CD1c-positive myeloid dendritic cell (primary cell): ENCODE results near the gene USP50.
"Not testable (repeated sequence)": the region's sequence is repeated elsewhere in the genome, so short reads cannot be mapped to it uniquely, and the experiment has no call there.

Experiments
- DNase-seq: peaks from one replicate; pipeline ENCODE4 v3.0.0-alpha.2; 2016; ENCODE audit errors: extremely low spot score

USP50 gene

DNA sequence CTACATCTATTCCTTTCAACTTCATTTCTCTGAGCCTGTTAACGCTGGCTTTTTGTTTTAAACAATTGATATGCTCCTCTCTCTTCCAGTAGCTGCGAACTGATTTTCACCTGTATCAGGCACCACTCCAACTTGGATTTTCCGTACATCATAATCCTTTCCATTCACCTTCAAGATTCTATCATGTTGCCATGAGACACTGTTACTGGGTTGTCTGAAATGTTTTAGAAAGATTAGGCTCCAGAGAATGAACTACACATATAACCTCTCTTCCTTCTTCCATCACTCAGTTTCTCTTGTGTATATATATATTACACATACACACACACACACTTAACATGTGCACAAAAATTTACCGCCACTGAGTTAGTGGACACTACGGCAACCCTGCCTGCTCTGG is at the start of gene USP50:
USP50 (minus strand) TSS at position 101 of the 400 bp plus-strand sequence. CDS start 141 bp downstream, outside the sequence.
- no peak for DNase-seq

DNA sequence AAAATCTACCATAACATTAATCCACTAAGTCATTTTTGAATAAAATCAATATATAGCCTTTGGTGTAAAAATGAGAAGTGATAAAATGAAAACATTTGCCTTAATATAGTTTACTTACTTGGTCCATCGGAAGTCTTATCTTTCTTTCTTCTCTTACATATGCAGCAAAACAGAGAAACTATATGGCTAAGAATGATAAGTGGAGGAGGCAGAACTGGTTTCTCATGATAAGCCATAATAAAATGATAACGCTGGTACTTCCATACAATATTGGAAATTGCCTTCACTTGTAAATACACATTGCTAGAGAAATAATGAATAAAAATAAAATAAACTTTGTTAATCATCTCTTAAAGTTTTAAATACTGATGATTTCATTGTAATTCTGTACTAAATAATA is 47.8 kb upstream of the USP50 start:
- DNase-seq: no peak

DNA sequence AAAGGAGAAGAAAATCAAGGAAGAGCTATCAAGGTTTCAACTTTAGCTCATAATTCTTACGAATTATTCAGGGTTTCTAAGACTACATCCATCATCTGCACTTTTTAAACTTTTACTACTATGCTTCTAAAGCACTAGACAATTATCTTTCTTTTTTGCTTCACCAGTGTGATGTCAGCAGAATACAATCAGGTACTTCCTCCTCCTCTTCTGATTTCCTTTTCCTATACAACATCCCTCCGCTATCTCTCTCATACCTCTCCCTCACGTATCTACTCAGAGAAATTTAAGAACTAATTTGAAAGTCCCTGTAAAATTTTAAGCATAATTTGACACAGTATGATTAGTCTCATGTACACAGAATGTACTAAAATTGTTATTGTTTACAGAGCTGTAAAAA is 47.3 kb upstream of the USP50 start:
- DNase-seq: no peak

DNA sequence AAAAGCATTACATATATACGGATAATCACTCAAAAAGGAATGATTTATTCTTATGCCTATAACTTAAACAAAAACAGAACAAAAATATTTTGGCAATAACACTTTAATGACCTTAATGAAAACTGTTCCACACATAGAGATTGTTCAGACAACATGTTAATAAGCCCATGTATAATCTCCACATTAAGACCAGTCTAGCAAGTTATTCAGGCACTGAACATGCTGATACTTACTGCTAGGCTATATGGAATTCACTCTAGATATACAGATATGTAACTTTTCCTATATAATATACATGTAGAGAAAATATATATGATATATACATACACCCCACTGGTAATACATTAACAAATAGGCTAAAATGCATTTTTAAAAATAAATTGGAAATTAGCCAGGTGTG is 43.8 kb upstream of the USP50 start:
- no peak for DNase-seq

DNA sequence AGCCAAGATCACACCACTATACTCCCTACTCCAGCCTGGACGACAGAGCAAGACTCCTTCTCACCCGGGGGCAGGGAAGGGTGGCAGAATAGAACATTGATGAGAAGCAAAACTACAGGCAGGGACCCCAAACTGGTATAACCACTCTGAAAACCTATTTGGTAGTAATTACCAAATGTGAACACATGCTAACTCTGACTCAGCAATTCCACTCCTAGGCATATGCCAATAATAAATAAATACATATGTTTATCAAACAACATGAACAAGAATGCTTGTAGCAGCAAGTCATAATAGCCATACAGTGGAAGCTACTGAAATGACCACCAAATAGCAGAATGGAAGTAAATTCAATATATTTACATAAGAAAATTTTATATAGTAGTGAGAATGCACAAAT is 31.0 kb upstream of the USP50 start:
- no peak for DNase-seq

DNA sequence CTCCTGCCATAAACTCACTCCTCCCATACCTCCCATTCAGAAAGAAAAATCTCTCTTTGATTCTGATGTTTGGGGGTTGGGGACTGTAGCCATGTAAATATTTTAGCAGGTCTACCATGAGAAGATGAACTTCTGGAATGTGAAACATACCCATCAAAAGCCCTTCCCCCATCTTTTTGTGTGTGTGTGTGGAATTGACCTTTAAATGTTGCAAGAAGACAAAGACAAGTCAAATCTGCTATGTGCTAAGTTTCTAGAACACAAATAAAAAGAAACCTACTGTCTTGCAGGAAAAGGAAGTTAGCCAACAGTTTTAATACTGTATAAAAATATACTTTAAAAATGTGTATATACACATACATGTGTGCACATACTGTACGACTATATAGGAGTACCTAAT is 29.7 kb upstream of the USP50 start:
- peak; percentile 8 for DNase-seq

DNA sequence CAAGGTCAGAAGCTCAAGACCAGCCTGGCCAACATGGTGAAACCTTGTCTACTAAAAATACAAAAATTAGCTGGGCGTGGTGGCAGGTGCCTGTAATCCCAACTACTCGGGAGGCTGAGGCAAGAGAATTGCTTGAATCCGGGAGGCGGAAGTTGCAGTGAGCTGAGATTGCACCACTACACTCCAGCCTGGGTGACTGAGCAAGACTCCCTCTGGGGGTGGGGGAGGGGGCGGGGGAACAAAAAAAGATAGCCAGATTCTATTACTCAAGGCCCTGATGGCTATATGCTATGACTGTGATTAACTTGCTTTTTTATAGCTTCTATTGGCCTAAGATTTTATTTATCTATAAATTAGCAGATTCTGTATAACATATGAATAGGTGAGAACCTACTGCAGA is 27.4 kb upstream of the USP50 start:
- DNase-seq: peak; percentile 45

DNA sequence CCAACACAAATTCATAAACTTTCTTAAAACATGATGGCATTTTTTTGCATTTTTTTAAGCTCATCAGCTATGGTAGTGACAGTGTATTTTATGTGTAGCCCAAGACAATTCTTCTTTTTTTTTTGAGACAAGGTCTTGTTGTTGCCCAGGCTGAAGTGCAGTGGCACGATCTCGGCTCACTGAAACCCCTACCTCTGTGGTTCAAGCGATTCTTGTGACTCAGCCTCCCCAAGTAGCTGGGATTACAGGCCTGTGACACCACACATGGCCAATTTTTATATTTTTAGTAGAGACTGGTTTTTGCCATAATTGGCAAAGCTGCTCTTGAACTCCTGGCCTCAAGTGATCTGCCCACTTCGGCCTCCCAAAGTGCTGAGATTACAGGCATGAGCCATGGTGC is 17.3 kb upstream of the USP50 start:
- no peak for DNase-seq

DNA sequence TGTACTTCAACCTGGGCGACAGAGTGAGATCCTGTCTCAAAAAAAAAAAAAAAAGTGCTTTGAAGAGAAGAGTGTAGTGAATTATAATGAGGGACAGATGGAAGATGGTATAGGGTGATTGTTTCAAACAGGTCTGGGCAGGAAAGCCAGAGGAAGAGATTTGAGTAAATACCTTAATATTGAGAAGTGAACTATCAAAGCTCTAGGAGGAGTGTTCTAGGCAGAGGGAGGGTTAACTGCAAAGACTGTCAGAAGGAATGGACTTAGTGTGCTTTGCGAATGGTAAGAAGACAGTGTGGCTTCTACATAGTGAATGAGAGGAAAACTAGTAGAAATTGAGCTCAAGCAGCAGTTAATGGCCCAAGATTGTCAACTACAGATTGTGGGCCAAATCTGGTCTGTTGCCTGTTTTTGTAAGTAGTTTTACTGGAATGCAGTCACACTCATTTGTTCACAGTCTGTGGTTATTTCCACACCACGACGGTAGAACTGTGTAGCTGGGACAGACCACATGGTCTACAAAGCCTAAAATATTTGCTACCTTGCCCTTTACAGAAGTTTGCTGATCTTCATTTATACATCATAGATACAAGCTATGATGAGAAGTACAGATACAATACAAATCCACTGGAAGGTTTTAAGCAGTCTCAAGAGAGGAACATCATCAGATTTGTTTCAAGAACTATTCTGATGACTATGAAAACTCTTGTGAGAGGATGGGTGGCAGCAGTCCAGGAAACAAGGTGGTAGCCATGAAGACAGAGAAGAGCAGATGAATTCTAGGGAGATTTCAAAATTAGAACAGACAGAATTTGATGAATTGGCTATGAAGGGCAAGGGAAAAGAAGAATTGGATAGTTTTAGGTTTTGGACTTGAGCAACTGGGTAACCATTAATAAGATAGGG is 16.5 kb upstream of the USP50 start:
- no peak for DNase-seq

DNA sequence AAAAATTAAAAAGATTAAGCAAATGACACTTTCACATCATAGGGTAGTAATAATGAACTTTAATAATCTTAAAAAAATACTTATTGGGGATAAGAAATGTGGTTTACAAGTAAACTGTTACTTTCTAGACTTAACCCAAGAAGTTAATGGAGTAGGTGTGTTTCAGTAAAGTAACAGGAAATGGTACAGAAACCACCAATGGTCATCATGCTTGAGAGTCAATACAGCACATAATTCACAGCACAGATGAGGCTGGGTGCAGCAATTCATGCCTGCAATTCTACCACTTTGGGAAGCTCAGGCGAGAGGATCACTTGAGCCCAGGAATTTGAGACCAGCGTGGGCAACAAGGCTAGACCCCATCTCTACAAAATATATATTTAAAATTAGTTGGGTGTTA is 11.5 kb upstream of the USP50 start:
- DNase-seq: no peak

DNA sequence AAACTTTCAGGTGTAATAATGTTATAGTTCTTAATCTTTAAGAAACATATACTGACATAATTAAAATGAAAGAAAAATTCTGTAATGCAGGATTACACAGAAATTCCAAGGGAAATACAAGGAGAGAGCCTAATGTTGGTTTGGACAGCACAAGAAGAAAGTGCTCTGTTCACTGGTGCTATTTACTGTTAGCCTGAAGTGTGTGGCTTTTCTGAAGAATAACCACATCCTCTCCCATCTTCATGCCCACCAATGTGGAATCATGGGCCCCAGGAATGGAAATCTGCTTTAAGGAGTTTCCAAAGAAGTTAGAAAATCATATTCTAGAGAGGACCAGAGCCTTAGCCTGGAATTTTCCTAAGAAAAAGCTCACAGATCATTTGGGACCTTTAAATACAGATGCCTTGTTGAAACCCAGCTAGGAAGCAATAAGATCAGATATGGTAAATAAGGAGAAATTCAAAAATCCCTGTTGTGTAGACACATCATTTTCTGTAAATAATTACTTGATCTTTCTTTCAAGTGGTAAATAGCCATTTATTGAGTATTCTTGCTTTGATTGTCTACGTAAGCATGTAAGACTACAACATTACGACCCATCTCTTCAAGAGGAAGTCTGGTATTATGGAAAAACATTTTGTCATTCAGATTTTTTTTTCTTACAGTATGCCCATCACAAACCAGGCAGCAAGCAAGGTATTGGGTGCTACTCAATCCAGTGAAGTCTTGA is 10.3 kb upstream of the USP50 start:
- peak; percentile 20 for DNase-seq

DNA sequence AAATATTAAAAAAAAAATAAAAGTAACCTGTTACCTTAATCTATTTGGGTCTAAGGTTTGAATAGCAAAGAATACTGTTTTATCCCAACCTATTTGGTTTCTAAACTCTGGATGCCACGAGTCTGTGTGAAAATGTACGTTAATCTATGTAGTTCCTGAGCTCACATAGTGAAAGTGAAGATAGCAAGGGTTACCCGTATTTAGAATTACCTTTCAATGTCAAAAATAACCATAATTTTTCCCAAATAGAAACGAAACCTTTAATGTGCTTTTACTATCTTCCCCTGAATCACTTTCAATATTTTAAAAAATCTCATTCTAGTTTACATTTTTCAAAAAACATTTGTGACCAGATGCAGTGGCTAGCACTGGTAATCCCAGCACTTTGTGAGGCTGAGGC is 5.8 kb upstream of the USP50 start:
- no peak for DNase-seq

DNA sequence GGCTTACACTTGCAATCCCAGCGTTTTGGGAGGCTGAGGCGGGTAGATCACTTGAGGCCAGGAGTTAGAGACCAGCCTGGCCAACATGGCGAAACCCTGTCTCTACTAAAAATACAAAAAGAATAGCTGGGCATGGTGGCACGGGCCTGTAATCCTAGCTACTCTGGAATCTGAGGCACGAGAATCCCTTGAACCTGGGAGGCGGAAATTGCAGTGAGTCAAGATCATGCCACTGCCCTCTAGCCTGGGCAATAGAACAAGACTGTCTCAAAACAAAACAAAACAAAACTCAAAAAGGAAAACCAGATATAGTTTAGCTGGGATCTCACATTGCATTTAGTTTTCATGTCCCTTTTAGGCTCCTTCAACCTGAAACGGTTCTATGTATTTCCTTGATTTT is 2.9 kb upstream of the USP50 start:
- no peak for DNase-seq

DNA sequence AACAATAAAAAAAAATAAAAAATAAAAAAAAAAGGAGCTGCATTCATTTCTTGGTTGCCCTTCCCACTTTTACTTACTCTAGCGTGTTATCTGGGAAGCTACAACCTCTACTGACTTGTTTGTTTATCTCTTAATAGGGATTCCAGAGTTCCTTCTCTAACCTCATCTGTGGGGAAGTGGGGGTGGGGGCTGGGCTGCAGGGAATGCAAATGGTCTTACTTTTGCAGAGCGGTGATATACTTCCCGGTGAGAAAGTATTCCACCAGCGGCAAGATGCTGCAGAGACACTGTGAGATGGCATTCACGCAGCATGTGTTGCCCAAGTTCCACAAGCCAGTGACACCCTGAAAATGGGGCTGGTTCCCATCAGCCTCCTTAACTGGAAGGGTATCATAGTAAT is 2.1 kb downstream of the USP50 start:
- no peak for DNase-seq

DNA sequence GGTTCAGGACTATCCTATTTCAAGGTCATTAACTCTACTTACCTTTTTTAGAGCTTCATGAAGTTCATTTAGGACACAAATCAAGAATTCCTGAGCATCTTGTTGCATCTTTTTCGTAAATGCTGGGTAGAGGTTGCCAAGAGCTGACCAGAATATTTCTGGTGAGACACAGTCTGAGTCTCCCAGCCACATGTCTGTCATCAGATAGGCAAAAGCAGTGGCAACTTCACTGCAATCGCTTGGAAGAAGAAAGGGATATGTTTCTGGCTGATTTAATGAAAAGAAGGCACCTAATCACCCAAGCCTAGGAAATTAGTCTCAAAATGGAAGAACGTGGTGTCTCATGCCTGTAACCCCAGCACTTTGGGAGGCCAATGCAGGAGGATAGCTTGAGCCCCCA is 2.9 kb downstream of the USP50 start:
- no peak for DNase-seq

DNA sequence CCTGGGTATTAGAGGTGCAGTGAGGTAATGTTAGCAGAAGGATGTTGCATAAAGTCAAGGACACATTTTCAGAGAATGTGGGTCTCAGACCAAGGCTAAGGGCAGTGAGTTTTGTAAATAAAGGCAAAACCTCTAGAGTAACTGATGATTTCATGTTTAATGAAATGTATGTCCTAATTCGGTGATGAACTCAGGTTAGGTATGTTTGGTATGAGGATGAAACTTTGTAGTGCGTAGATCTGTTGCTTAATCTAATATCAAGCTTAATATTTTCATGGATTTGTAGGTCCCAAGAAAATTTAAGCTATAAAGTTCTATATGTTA is 3.6 kb downstream of the USP50 start:
- no peak for DNase-seq

DNA sequence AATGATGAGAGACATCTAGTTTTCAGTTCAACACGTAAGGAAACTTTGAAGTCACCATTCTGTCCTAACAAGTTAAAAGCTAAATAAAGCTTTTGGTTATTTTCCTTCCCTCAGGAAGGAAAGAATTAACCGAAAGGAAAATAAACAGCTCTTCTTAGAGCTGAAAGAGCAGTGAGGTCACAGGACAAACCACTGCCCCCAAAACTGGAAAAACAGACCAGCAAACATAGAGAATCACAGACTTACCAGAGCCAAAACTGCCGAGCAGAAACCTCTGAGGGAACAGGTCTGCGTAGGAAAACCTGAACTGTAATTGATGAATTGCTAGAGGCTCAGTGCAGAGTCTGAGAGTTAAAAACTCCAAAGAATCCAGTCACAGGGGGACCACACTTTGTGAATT is 14.7 kb downstream of the USP50 start:
- no peak for DNase-seq

DNA sequence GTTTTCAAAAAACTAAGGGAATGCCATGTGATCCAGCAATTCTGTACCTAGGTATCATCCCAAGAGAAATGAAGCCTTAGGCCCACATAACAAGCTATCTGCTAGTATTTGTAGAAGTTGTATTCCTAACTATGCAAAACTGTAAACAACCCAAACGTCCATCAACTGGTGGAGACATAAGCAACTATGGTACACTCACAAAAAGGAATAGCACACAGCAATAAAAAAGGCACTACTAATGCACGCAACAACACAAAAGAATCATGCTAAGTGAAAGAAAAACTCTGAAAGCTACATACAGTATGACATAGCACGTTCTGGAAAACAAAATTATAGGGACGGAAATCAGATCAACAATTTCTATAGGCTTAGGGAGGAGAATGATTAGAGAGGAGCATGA is 15.3 kb downstream of the USP50 start:
- DNase-seq: no peak

DNA sequence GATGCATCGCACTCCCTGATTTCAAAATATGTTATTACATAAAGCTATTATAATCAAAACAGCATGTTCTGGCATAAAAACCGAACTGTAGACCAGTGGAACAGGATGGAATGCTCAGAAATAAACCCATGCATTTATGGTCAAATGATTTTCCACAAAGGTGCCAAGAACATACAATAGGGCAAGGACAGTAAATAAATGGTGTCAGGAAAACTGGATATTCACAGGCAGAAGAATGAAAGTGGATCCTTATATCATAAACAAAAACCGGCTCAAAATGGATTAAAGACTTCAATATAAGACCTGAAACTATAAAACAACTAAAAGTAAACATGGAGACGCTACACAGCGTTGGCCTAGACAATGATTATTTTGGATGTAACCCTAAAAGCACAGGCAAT is 22.6 kb downstream of the USP50 start:
- no peak for DNase-seq

DNA sequence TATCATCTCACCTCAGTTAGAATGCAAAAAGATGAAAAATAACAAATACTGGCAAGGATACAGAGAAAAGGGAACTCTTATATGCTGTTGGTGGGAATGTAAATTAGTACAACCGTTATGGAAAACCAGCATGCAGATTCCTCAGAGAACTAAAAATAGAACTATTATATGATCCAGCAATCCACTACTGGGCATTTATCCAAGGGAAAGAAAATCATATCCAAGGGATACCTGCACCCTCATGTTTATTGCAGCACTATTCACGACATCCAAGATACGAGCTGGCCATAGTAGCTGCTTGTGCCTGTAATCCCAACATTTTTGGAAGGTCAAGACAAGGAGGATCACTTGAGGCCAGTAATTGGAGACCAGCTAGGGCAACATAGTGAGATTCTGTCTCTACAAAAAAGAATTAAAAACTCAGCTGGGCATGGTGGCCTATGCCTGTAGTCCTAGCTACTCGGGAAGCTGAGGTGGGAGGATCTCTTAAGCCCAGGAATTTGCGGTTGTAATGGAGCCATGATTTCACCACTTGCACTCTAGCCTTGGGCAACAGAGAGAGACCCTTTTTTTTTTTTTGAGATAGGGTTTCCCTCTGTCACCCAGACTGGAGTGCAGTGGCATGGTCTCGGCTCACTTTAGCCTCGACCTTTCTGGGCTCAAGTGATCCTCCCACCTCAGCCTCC is 26.6 kb downstream of the USP50 start:
- no peak for DNase-seq

DNA sequence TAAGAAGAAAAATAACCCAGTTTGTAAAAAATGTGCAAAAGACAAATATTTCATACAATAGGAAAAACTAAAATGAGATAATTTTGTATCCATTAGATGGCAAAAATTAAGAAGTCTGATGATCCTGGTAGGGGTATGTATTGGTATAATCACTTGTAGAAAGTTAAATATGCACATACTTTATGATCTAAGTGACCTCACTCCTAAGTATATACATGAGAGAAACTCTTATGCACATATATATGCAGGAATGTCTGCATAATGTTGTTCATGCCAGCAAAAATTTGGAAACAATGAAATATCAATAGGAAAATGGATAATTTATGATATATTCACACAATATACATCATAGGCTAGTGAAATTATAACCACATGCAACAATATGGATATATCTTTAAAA is 33.5 kb downstream of the USP50 start:
- no peak for DNase-seq

DNA sequence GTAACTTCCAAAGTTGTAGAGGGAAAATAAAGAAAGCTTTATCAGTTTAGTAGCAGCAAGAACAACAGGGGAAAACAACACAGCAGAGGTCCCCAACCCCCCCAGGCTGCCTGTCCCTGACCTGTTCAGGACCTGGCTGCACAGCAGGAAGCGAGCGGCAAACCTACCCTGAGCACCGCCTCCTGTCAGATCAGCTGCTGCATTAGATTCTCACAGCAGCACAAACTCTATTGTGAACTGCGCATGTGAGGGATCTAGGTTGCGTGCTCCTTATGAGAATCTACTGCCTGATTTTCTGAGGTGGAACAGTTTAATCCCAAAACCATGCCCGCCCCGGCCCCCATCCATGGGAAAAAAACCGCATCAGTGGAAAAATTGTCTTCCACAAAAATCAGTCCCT is 40.3 kb downstream of the USP50 start:
- no peak for DNase-seq

DNA sequence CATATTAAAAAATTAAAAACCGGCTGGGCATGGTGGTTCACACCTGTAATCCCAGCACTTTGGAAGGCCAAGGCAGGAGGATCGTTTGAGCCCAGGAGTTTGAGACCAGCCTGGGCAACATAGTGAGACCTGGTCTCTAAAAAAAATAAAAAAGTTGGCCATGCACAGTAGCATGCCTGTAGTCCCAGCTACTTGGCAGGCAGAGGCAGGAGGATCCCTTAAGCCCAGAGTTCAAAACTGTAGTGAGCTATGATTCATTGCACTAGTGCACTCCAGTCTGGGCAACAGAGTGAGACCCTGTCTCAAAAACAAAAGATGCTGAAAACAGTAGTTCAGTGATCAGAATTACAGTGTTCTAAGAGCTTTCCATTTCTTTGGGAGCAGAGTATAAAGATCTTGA is 40.8 kb downstream of the USP50 start:
- not testable (repeated sequence) for DNase-seq
